Right renal cortex interstitium (tissue), 3 donors: Measurements from ENCODE around the gene PPARD. TPM values are rescaled to one million over a fixed set of nuclear protein-coding genes. Genes with fewer than 3 reads are reported as not detected.

ENCODE experiments used
- polyA plus RNA-seq, 3 donors: library from polyadenylated mRNA; unstranded; fragments of 120-200 nt; gene quantifications; one replicate each; pipeline ENCODE4 v1.2.1, GENCODE V29; 2013; ENCODE audit not compliant: insufficient read length in 3 of 3

Gene PPARD
- polyA plus RNA-seq, 3 donors: 18.6 to 21.2 (median 20.9) TPM

Other genes starting within 250 kb of the PPARD start
- gene TCP11, start 201.2 kb upstream of the PPARD start, polyA plus RNA-seq: 1 to 10 TPM; 1.9 to 2.7 (median 2.6) TPM
- 10 to 100 TPM; 42.5 to 43.8 (median 43.1) TPM for gene SCUBE3, start 128.6 kb upstream of the PPARD start, polyA plus RNA-seq
- gene ZNF76, start 82.8 kb upstream of the PPARD start, polyA plus RNA-seq: 10 to 100 TPM; 37.6 to 40.5 (median 38.5) TPM
- gene DEF6, start 44.7 kb upstream of the PPARD start, polyA plus RNA-seq: 1 to 10 TPM; 3.2 to 3.5 (median 3.3) TPM
- gene FANCE, start 109.8 kb downstream of the PPARD start, polyA plus RNA-seq: 10 to 100 TPM in 2 of 3 donors, 1 to 10 TPM in 1; 8.9 to 10.9 (median 10.1) TPM
- 1,000 to 10,000 TPM; 2,099 to 2,180 (median 2,157) TPM for gene RPL10A, start 125.8 kb downstream of the PPARD start, polyA plus RNA-seq
- gene TEAD3, start 154.5 kb downstream of the PPARD start, polyA plus RNA-seq: 10 to 100 TPM; 38.2 to 42.8 (median 38.5) TPM
- gene TULP1, start 170.3 kb downstream of the PPARD start, polyA plus RNA-seq: 1 to 10 TPM; 1.3 to 2.1 (median 1.7) TPM